ENCODE measurements around the gene PELI1.
"Not testable (repeated sequence)": the region's sequence is repeated elsewhere in the genome, so short reads cannot be mapped to it uniquely, and the experiment has no call there.

The PELI1 gene

DNA sequence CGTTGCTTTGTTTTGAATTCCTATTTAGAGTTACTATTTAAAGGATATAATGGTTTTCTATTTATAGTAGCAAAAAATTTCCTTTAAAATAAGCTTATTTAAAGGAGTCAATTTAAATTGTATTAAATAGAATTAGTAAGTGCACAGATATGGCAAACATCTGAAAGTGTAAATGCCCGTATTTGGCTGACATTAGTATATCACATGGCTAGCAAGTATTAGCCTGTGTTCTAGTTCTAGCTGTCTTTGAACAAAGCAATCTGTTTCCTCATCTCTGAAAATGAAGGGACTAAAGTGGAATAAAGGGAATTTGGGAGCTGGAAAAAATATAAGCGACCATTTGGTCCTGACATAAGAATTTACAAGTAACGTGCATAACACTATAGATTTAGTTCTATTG, 32.2 kb downstream of the PELI1 start:
- DNase-seq (ENCODE audit: low read depth in 2 of 2), result no peak
- TF ChIP-seq CTCF (IDR thresholded peaks at IDR 0.05; ENCODE audit: low read depth, low read length), result no peak
- H3K4me3 ChIP-seq (replicated peaks in 1 of 2; ENCODE audit: low read depth in 2 of 2, low read length in 2 of 2), result no peak overlapping the region

GRCh38 chr2:64111426-64111825, 32.8 kb downstream of the PELI1 start:
- no peak overlapping the region for H3K4me3 ChIP-seq (replicated peaks in 1 of 2; ENCODE audit: low read depth in 2 of 2, low read length in 2 of 2)
- DNase-seq (ENCODE audit: low read depth in 2 of 2), result no peak
- no peak for TF ChIP-seq CTCF (IDR thresholded peaks at IDR 0.05; ENCODE audit: low read depth, low read length)

GRCh38 chr2:64108666-64109241, 35.5 kb downstream of the PELI1 start:
- TF ChIP-seq CTCF (IDR thresholded peaks at IDR 0.05; ENCODE audit: low read depth, low read length), result no peak

GRCh38 chr2:64106481-64106880, 37.7 kb downstream of the PELI1 start:
- TF ChIP-seq CTCF (IDR thresholded peaks at IDR 0.05; ENCODE audit: low read depth, low read length), result no peak
- no peak overlapping the region for H3K4me3 ChIP-seq (replicated peaks in 1 of 2; ENCODE audit: low read depth in 2 of 2, low read length in 2 of 2)
- no peak for DNase-seq (ENCODE audit: low read depth in 2 of 2)

More at GRCh38 chr2:64108666-64109241, 35.5 kb downstream of the PELI1 start:
- no peak overlapping the region for H3K4me3 ChIP-seq (replicated peaks in 1 of 2; ENCODE audit: low read depth in 2 of 2, low read length in 2 of 2)
- DNase-seq (ENCODE audit: low read depth in 2 of 2), result no peak

- DNase-seq (ENCODE audit: low read depth in 2 of 2), result no peak
- H3K4me3 ChIP-seq (replicated peaks in 1 of 2; ENCODE audit: low read depth in 2 of 2, low read length in 2 of 2), result no peak overlapping the region
- no peak for TF ChIP-seq CTCF (IDR thresholded peaks at IDR 0.05; ENCODE audit: low read depth, low read length)
These were observed 38.4 kb downstream of the PELI1 start for GRCh38 chr2:64105670-64106461.

- no peak overlapping the region for H3K4me3 ChIP-seq (replicated peaks in 1 of 2; ENCODE audit: low read depth in 2 of 2, low read length in 2 of 2)
- TF ChIP-seq CTCF (IDR thresholded peaks at IDR 0.05; ENCODE audit: low read depth, low read length), result no peak
- no peak for DNase-seq (ENCODE audit: low read depth in 2 of 2)
These were observed 39.3 kb downstream of the PELI1 start for GRCh38 chr2:64104933-64105332.

GRCh38 chr2:64102736-64103135, 41.5 kb downstream of the PELI1 start:
- not testable (repeated sequence) for DNase-seq (ENCODE audit: low read depth in 2 of 2); H3K4me3 ChIP-seq (replicated peaks in 1 of 2; ENCODE audit: low read depth in 2 of 2, low read length in 2 of 2)

All from cardiac fibroblast (primary cell).